Mucosa of descending colon (tissue), 3 donors: ENCODE measurements around the gene PEA15. TPM values are rescaled to one million over a fixed set of nuclear protein-coding genes. Genes with fewer than 3 reads are reported as not detected.

ENCODE experiments used
- ATAC-seq: fragments of 200-7000 bp; cut with Tn5 transposase; one replicate; pipeline ENCODE4 v1.9.1; 2020; ENCODE audit warnings: mild to moderate bottlenecking, moderate library complexity
- DNase-seq, 3 donors: peaks; one replicate each; pipeline ENCODE4 v3.0.0-alpha.2; 2020
- H3K36me3 ChIP-seq: fragments of 200-600 bp; one replicate; pipeline ENCODE4 v1.8.0; 2021; ENCODE audit warnings: low read depth, mild to moderate bottlenecking
- H3K4me1 ChIP-seq: fragments of 200-600 bp; one replicate; pipeline ENCODE4 v1.8.0; 2021; ENCODE audit warnings: low read depth, mild to moderate bottlenecking
- H3K4me3 ChIP-seq: fragments of 200-600 bp; one replicate; pipeline ENCODE4 v1.8.0; 2021; ENCODE audit warnings: mild to moderate bottlenecking
- H3K9me3 ChIP-seq: fragments of 200-600 bp; one replicate; pipeline ENCODE4 v1.8.0; 2021; ENCODE audit warnings: mild to moderate bottlenecking
- intact Hi-C, 2 donors: fragments of 100-400 bp; cut with DNase I in 1 of 2; cut with micrococcal nuclease in 1 of 2; formaldehyde crosslinking; loops; one replicate each; pipeline versions ENCODE4 v1.11.0 to v1.11.1; 2022; cut with DNase I, micrococcal nuclease
- total RNA-seq, 3 donors: library from RNA; stranded (reverse); fragmentation: NEBNext Ultra II Directional in 2 of 3; extraction: Animal tissue kit (Norgen Biotek cat#: 25700) in 2 of 3; gene quantifications; one replicate each; pipeline versions ENCODE4 v1.2.1 to v1.2.4, GENCODE V29; 2021 to 2023
- TF ChIP-seq, protein P1 (sequence below): fragments of 200-600 bp; IDR thresholded peaks from one replicate; pipeline ENCODE4 v1.8.0; 2022; ENCODE audit warnings: antibody characterized with exemption, mild to moderate bottlenecking
- donor health status: DM: no; HTN: no; CAD: no; lungs with moderate emphysema.
- donor health status: DM: no; HTN: no; CAD: no.
- donor health status: DM: no; HTN: yes; CAD: no.

PEA15 gene
- total RNA-seq, 3 donors from 2014 or later, result 31.6 to 125 (median 36.6) TPM

DNA sequence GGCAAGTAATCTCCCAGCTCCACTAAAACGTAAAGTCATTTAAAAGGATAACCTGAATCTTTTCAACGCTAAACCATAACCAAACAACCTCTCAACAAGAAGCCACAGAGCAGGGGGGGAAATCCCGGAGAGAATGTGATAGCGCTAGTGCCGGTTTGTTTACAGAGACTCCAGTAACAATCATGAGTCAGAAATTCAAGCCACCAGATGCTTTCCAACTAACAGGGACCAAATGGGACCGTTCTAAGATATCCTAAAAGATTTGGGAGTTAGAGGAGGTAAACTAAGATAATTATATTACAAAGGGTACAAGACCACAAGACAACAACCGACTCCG lies 56.3 kb downstream of the PEA15 start:
- intact Hi-C loops, result no loop called here
- H3K9me3 ChIP-seq, result no peaks in the 10 kb centered on the region
- peak; percentile 67 for ATAC-seq
- no peaks in the 10 kb centered on the region for H3K36me3 ChIP-seq
- peak overlapping the region; percentile 73 for H3K4me3 ChIP-seq
- DNase-seq, result peak in 1 of 3 donors; percentile 67
- TF ChIP-seq, protein P1, sequence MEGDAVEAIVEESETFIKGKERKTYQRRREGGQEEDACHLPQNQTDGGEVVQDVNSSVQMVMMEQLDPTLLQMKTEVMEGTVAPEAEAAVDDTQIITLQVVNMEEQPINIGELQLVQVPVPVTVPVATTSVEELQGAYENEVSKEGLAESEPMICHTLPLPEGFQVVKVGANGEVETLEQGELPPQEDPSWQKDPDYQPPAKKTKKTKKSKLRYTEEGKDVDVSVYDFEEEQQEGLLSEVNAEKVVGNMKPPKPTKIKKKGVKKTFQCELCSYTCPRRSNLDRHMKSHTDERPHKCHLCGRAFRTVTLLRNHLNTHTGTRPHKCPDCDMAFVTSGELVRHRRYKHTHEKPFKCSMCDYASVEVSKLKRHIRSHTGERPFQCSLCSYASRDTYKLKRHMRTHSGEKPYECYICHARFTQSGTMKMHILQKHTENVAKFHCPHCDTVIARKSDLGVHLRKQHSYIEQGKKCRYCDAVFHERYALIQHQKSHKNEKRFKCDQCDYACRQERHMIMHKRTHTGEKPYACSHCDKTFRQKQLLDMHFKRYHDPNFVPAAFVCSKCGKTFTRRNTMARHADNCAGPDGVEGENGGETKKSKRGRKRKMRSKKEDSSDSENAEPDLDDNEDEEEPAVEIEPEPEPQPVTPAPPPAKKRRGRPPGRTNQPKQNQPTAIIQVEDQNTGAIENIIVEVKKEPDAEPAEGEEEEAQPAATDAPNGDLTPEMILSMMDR, result no peak
- peaks cover 8% of the 10 kb centered on the region for H3K4me1 ChIP-seq

DNA sequence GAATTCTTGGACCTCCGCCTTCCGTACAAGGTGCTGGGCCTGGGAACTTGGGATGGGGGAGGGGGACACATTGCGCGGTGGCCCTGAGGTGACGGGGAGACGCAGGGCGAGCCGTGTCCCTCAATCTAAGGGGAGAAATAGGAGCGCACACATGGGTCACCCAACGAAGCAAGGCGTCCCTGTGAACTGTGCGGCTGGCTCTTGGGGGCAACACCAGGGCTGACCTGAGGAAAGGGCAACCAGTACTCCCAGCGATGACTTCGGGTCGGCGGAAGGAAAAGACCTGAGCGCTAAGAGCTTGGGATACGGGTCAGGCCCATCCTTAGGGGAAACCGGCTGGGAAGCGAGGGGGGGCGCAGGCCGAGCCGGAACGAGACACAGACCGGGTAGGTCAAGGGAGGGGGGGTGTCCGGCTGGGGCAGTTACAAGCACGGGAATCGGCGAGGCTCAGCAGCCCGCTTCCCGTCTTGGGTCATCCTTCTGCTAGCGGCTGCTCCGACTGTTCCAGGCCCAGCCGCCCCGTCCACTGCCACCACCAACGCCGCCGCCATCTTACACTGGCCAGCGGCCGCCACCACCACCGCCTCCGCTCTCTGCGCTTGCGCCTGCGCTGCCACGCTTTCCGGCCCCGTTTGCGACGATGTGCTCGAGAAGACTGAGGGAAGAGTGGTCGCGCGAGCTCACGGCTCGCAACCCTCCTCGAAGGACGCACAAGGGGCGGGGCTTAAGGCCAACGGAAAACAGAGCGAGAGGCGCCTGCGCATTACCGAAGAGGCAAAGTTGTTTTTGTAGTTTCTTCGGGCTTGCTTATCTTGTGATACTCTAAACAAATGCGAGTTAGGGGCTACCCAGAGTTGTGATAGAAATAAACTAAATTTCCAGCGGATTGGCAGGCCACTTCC lies 57.0 kb downstream of the PEA15 start, which contains the start of gene DCAF8:
DCAF8 (minus strand) TSS at position 657 of the 902 bp plus-strand sequence. CDS start 18,541 bp downstream, outside the sequence.
- DNase-seq, result peak; percentile 99
- H3K9me3 ChIP-seq, result no peaks in the 10 kb centered on the region
- peak within 1 kb of the TSS; percentile 73 for H3K4me3 ChIP-seq
- no peaks in the 10 kb centered on the region for H3K36me3 ChIP-seq
- peak; percentile 99 for ATAC-seq
- intact Hi-C loops, result no loop called here
- TF ChIP-seq, protein P1, result no peak
- peaks cover 8% of the 10 kb centered on the region for H3K4me1 ChIP-seq

DNA sequence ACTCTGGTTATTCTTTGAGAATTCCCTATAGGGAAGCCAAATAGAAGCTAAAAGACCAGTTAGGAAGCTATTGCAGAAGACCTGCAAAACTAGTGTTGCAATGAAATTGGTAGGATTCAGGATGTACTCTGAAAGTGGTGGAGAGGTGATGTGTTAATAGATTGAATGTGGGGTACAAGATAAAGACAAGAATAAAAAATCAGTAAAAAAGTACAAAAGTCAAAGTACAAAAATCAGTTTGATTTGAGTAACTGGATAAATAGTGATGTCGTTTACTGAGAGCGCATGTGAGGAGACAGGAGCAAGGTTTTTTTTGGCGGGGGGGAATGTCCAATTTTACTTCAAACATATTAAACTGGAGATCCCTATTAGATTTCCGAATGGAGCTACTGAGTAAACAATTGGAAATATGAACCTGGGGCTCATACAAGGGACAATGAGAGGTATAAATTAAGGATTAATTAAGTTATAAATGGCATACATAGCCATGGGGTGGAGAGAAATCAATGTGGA lies 59.7 kb downstream of the PEA15 start:
- H3K4me1 ChIP-seq, result peaks cover 8% of the 10 kb centered on the region
- H3K36me3 ChIP-seq, result no peaks in the 10 kb centered on the region
- H3K4me3 ChIP-seq, result no peak overlapping the region
- ATAC-seq (no peak), DNase-seq (no peak)
- TF ChIP-seq, protein P1, result no peak
- H3K9me3 ChIP-seq, result no peaks in the 10 kb centered on the region
- intact Hi-C loops, result no loop called here

Other genes with a start within 250 kb of the PEA15 start
- 1 to 10 TPM; 5.0 to 6.3 (median 5.9) TPM for gene PIGM, start 173.4 kb upstream of the PEA15 start, total RNA-seq
- under 1 TPM; 0.23 to 0.73 (median 0.27) TPM for gene KCNJ10, start 135.2 kb upstream of the PEA15 start, total RNA-seq
- gene KCNJ9, start 123.8 kb upstream of the PEA15 start, total RNA-seq, result under 1 TPM in 1 of 3 donors, not detected in 2; 0.47 TPM
- gene IGSF8, start 106.8 kb upstream of the PEA15 start, total RNA-seq, result 10 to 100 TPM; 38.3 to 65.0 (median 39.1) TPM
- 100 to 1,000 TPM in 1 of 3 donors, 1 to 10 TPM in 2; 2.6 to 124 (median 4.0) TPM for gene ATP1A2, start 89.6 kb upstream of the PEA15 start, total RNA-seq
- under 1 TPM in 1 of 3 donors, not detected in 2; 0.16 TPM for gene ATP1A4, start 53.8 kb upstream of the PEA15 start, total RNA-seq
- under 1 TPM in 2 of 3 donors, not detected in 1; 0.34 to 0.82 TPM for gene CASQ1, start 14.8 kb upstream of the PEA15 start, total RNA-seq
- 100 to 1,000 TPM in 2 of 3 donors, 10 to 100 TPM in 1; 96.7 to 146 (median 123) TPM for gene DCAF8, start 57.2 kb downstream of the PEA15 start, total RNA-seq
- gene PEX19, start 79.7 kb downstream of the PEA15 start, total RNA-seq, result 10 to 100 TPM; 53.7 to 82.0 (median 76.3) TPM
- gene COPA, start 137.9 kb downstream of the PEA15 start, total RNA-seq, result 100 to 1,000 TPM; 141 to 165 (median 151) TPM
- gene NCSTN, start 138.0 kb downstream of the PEA15 start, total RNA-seq, result 100 to 1,000 TPM in 1 of 3 donors, 10 to 100 TPM in 2; 70.4 to 104 (median 95.8) TPM
- gene NHLH1, start 161.7 kb downstream of the PEA15 start, total RNA-seq, result under 1 TPM; 0.14 to 0.16 (median 0.14) TPM
- gene VANGL2, start 195.2 kb downstream of the PEA15 start, total RNA-seq, result 1 to 10 TPM; 5.2 to 8.9 (median 8.7) TPM